Gastrocnemius medialis (tissue), 4 donors: ENCODE data around the gene FMNL3.

Experiments used
- CTCF ChIP-seq, 5 experiments: fragments of 450-650 bp in 3 of 5; fragments of 200-600 bp in 2 of 5; sonication (generic) in 2 of 5; IDR thresholded peaks in 4 of 5; conservative IDR thresholded peaks in 1 of 5; 1 replicate in 4 of 5; 2 replicates in 1 of 5; pipeline ENCODE4 v1.5.1; 2016 to 2019; ENCODE audit warnings: antibody characterized with exemption in 5 of 5, mild to moderate bottlenecking in 3 of 5, moderate library complexity in 3 of 5
- POLR2A ChIP-seq, 2 donors: fragments of 450-650 bp; IDR thresholded peaks; one replicate each; pipeline ENCODE4 v1.6.1; 2017; ENCODE audit warnings: antibody characterized with exemption in 2 of 2, mild to moderate bottlenecking in 2 of 2, moderate library complexity in 2 of 2

GRCh38 chr12:49646871-49647654 lies 60.1 kb downstream of the FMNL3 start:
- TF ChIP-seq CTCF (IDR thresholded peaks at IDR 0.05 in 4 of 5, conservative IDR thresholded peaks at IDR 0.05 in 1 of 5) (no peak), POLR2A (IDR thresholded peaks at IDR 0.05) (no peak)
